Spleen (tissue), 7 donors: ENCODE measurements around the gene CREB3L2.

Experiments used
- CTCF ChIP-seq, 11 experiments: fragments of 200-600 bp in 7 of 11; fragments of 450-650 bp in 4 of 11; sonication (generic) in 4 of 11; IDR thresholded peaks in 8 of 11; conservative IDR thresholded peaks in 3 of 11; 1 replicate in 7 of 11; 2 replicates in 4 of 11; pipeline versions ENCODE4 v1.4.0 to v1.8.0; 2016 to 2021; ENCODE audit warnings: antibody characterized with exemption in 11 of 11, inconsistent platforms in 4 of 11, mild to moderate bottlenecking in 1 of 11
- POLR2AphosphoS5 ChIP-seq, 3 donors: sonication (generic); formaldehyde crosslinking; IDR thresholded peaks; one replicate each; pipeline ENCODE4 v1.5.1; 2017; ENCODE audit warnings: antibody characterized with exemption in 3 of 3
- donor health status: DM: no; HTN: no; CAD: no; lungs with moderate emphysema.
- donor health status: DM: no; HTN: no; CAD: no.
- donor health status: DM: no; HTN: no; CAD: no.

DNA sequence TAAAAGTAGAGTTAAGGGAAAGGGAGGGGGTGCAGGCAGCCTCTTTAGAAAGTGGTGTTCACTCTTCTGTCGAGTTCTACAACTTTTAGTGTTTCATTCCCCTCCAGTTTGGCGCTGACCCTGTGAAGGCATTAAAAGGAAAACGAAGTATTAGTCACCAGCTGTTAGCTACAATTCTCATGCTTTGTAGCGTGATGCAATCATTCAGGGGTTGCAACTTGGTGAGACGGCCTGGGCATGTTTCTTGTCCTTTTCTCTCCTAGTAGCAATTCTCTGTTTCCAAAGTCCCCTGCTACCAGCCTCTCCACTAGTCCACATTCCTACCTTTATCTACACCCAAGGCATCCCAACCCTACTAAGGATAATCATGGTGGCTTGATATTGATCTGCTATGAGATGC is 121.5 kb downstream of the CREB3L2 start:
- TF ChIP-seq CTCF (IDR thresholded peaks at IDR 0.05 in 8 of 11, conservative IDR thresholded peaks at IDR 0.05 in 3 of 11) (no peak), POLR2AphosphoS5 (IDR thresholded peaks at IDR 0.05) (no peak)
